Activated T-helper 2 cell treated with anti-CD3 and anti-CD28 coated beads, Interferon-gamma antibody, Interleukin-2, Interleukin-4, amounts not matched to agents 10 μg/mL and 5 μg/mL and 100 μg/mL, durations not matched to agents 14 hours and 24 hours and 36 hours (primary cell): ENCODE measurements around the gene MARCHF9. TPM values are rescaled to one million over a fixed set of nuclear protein-coding genes. Genes with fewer than 3 reads are reported as not detected.
A peak's percentile ranks its signal among the peaks of the same experiment; 100 is the strongest.
"Not testable (repeated sequence)": the region's sequence is repeated elsewhere in the genome, so short reads cannot be mapped to it uniquely, and the experiment has no call there.

Source experiments
- DNase-seq: peaks from one replicate; pipeline ENCODE4 v3.0.0; 2021; ENCODE audit warnings: low spot score
- H3K27ac Mint-ChIP-seq: one replicate; pipeline ENCODE4 v1.8.0; 2021; ENCODE audit warnings: mixed read lengths
- H3K27me3 Mint-ChIP-seq: one replicate; pipeline ENCODE4 v1.8.0; 2021; ENCODE audit warnings: low read depth, mixed read lengths
- H3K36me3 Mint-ChIP-seq: one replicate; pipeline ENCODE4 v1.8.0; 2021; ENCODE audit warnings: low read depth, mixed read lengths
- H3K4me1 Mint-ChIP-seq: one replicate; pipeline ENCODE4 v1.8.0; 2021; ENCODE audit warnings: low read depth, mixed read lengths
- H3K4me3 Mint-ChIP-seq: one replicate; pipeline ENCODE4 v1.8.0; 2021; ENCODE audit warnings: low read depth, mild to moderate bottlenecking, moderate library complexity, mixed read lengths
- H3K9me3 Mint-ChIP-seq: one replicate; pipeline ENCODE4 v1.8.0; 2021; ENCODE audit warnings: mixed read lengths
- intact Hi-C: fragments of 100-400 bp; cut with micrococcal nuclease; formaldehyde crosslinking; loops from one replicate; pipeline ENCODE4 v1.15.1; 2023
- total RNA-seq: library from RNA; stranded (reverse); gene quantifications from 2 replicates; pipeline ENCODE4 v1.2.3, GENCODE V29; 2022

The MARCHF9 gene, protein sequence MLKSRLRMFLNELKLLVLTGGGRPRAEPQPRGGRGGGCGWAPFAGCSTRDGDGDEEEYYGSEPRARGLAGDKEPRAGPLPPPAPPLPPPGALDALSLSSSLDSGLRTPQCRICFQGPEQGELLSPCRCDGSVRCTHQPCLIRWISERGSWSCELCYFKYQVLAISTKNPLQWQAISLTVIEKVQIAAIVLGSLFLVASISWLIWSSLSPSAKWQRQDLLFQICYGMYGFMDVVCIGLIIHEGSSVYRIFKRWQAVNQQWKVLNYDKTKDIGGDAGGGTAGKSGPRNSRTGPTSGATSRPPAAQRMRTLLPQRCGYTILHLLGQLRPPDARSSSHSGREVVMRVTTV
- 24.7 and 26.2 TPM in 2 replicates for total RNA-seq

DNA sequence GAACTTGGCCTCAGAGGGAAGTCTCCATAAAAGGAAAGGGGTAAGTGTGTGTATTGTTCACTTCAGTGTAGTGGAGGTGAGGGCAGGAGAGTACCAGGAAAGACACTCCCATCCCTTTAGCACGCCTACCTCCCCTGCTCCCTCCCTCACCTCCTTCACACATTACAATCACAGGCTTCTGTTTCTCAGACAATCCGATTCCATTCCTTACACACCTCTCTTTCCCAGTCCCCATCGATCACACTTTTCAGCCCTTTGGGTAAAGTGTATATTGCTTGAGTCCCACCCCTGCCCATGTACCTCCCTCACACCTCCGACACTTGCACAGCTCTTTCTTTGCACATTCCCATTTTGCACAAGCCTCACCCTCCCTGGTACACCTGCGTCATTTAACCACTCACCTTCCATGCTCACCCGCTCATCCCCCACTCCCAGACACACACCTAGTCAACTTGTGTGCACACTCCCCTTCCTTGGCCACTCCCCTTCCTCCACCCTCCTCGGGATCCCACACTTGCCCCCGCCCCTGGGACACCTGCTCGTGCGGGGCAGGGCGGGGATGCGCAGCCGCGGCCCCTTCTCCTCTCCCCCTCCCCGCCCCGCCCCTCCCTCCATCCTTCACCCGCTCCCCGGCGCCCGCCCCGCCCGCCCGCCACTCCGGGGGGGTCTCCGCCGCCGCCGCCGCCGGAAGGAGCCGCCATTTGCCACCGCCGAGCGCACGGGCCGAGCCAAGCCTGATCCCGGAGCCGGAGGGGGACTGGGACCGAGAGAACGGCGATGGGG, at the start of gene MARCHF9:
MARCHF9 (plus strand) TSS at position 693 of the 783 bp plus-strand sequence. CDS start 426 bp downstream, outside the sequence.
- H3K27ac Mint-ChIP-seq = peak within 1 kb of the TSS; percentile 41

GRCh38 chr12:57707250-57707649, 47.7 kb upstream of the MARCHF9 start:
- Mint-ChIP-seq H3K4me1 (peaks cover 3% of the 10 kb centered on the region), H3K36me3 (peaks cover 73% of the 10 kb centered on the region), H3K27ac (no peak overlapping the region), H3K27me3 (no peaks in the 10 kb centered on the region), H3K9me3 (peaks cover 4% of the 10 kb centered on the region), H3K4me3 (no peak overlapping the region)
- no peak for DNase-seq
- intact Hi-C loops = no loop called here

More for the DNA sequence above, at the start of gene MARCHF9:
- peak; percentile 81 for DNase-seq
- no peaks in the 10 kb centered on the region for H3K9me3 Mint-ChIP-seq
- peaks cover 41% of the 10 kb centered on the region for H3K36me3 Mint-ChIP-seq
- peaks cover 2% of the 10 kb centered on the region for H3K27me3 Mint-ChIP-seq
- H3K4me3 Mint-ChIP-seq = peak within 1 kb of the TSS; percentile 87
- intact Hi-C loops = loop anchor here (5.0 kb wide), 1 partner anchor 153 kb away; no protein-coding TSS in a partner anchor
- H3K4me1 Mint-ChIP-seq = peaks cover 55% of the 10 kb centered on the region

DNA sequence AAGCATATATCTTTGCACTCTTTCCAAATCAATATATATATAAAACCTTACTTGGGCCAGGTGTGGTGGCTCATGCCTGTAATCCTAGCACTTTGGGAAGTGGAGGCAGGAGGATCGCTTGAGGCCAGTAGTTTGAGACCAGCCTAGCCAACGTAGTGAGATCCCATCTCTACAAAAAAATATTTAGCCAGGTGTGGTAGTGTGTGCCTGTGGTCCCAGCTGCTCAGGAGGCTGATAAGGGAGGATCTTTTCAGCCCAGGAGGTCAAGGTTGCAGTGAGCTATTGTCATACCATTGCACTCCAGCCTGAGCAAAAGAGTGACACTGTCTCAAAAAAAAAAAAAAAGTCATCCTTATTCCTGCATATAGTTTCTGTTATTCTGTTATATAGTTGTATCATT, 46.6 kb upstream of the MARCHF9 start:
- intact Hi-C loops = no loop called here
- no peak overlapping the region for H3K4me3 Mint-ChIP-seq
- no peak for DNase-seq
- H3K4me1 Mint-ChIP-seq = peaks cover 3% of the 10 kb centered on the region
- H3K36me3 Mint-ChIP-seq = peaks cover 71% of the 10 kb centered on the region
- H3K27me3 Mint-ChIP-seq = no peaks in the 10 kb centered on the region
- H3K27ac Mint-ChIP-seq = no peak overlapping the region
- peaks cover 4% of the 10 kb centered on the region for H3K9me3 Mint-ChIP-seq

DNA sequence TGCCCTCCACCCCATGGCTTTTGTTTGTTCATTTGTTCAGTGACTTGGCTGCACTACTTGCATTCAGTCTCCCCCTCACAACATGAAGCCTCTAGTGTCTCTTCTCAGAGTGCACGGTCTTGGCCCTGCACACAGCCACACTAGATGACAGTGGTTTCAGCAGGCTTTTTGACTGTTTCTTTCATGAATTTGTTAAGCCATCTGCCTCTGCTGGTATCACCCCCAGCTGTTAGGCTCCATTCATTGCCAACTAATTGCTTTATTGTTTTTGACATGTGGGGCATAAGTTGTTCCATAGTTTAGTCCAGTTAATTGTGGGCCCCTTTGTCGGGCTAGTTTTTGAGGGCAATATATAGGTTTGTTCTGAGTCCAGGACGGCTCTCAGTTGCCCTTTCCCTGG, 42.2 kb upstream of the MARCHF9 start:
- peaks cover 58% of the 10 kb centered on the region for H3K36me3 Mint-ChIP-seq
- no peaks in the 10 kb centered on the region for H3K9me3 Mint-ChIP-seq
- no peaks in the 10 kb centered on the region for H3K27me3 Mint-ChIP-seq
- H3K4me3 Mint-ChIP-seq = no peak overlapping the region
- H3K27ac Mint-ChIP-seq = no peak overlapping the region
- DNase-seq = no peak
- peaks cover 3% of the 10 kb centered on the region for H3K4me1 Mint-ChIP-seq
- intact Hi-C loops = no loop called here

DNA sequence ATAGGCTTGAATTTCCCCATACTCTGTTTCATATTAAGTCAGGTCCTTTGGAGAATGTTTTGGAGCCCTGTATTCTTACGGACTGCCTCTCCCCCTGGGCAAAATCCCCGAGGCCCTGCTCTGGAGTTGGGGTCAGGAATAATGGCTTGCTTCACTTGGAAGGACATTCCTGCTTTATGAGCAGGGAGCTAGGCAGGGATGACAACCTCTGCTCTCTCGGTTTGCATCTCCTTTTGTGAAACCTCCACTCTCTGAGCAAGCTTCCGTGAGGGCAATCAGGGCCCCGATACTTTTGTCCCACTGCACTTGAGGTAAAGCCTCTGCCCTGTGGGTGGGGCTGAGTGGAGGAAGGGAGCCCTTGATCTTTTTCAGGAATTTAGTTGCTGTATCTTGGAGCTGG, 41.7 kb upstream of the MARCHF9 start:
- H3K4me1 Mint-ChIP-seq = peaks cover 3% of the 10 kb centered on the region
- no peaks in the 10 kb centered on the region for H3K9me3 Mint-ChIP-seq
- no peak for DNase-seq
- H3K27ac Mint-ChIP-seq = no peak overlapping the region
- H3K27me3 Mint-ChIP-seq = no peaks in the 10 kb centered on the region
- no peak overlapping the region for H3K4me3 Mint-ChIP-seq
- peaks cover 60% of the 10 kb centered on the region for H3K36me3 Mint-ChIP-seq
- intact Hi-C loops = no loop called here

DNA sequence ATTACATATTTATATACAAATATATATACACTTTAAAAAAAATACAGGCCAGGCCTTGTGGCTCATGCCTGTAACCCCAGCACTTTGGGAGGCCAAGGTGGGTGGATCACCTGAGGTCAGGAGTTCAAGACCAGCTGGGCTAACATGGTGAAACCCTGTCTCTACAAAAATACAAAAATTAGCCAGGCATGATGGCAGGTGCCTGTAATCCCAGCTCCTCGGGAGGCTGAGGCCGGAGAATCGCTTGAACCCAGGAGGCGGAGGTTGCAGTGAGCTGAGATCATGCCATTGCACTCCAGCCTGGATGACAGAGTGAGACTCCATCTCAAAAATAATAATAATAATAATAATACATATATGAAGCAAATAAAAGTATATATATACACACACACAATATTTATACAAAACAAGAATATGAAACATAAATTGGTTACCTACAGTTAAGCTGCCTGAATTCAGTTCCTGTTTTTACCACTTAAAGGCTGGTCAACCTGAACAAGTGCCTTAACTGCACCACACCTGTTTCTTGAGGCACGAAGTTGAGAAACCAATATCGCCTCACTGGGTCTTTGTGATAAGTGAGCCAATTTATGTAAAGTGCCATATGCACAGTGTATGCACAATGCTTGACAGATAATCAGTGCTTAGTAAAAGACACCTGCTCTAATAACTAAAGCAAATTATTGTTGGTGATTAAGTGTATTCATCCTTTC, 39.7 kb upstream of the MARCHF9 start:
- DNase-seq, H3K4me3 Mint-ChIP-seq, H3K4me1 Mint-ChIP-seq, H3K27me3 Mint-ChIP-seq, H3K27ac Mint-ChIP-seq, intact Hi-C loops, H3K9me3 Mint-ChIP-seq: not testable (repeated sequence)
- H3K36me3 Mint-ChIP-seq = peaks cover 65% of the 10 kb centered on the region

DNA sequence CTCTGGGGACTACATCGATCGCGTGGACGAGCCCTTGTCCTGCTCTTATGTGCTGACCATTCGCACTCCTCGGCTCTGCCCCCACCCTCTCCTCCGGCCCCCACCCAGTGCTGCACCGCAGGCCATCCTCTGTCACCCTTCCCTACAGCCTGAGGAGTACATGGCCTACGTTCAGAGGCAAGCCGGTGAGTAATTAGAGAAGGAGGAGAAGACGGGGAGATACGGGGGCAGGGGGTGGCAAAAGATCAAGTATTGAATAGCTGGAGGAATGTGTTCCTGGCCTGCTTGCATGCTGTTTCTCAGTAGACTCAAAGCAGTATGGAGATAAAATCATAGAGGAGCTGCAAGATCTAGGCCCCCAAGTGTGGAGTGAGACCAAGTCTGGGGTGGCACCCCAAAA, 39.1 kb upstream of the MARCHF9 start:
- H3K9me3 Mint-ChIP-seq = no peaks in the 10 kb centered on the region
- DNase-seq = no peak
- H3K4me1 Mint-ChIP-seq = no peaks in the 10 kb centered on the region
- no peak overlapping the region for H3K4me3 Mint-ChIP-seq
- no peaks in the 10 kb centered on the region for H3K27me3 Mint-ChIP-seq
- no peak overlapping the region for H3K27ac Mint-ChIP-seq
- peaks cover 65% of the 10 kb centered on the region for H3K36me3 Mint-ChIP-seq
- intact Hi-C loops = no loop called here

DNA sequence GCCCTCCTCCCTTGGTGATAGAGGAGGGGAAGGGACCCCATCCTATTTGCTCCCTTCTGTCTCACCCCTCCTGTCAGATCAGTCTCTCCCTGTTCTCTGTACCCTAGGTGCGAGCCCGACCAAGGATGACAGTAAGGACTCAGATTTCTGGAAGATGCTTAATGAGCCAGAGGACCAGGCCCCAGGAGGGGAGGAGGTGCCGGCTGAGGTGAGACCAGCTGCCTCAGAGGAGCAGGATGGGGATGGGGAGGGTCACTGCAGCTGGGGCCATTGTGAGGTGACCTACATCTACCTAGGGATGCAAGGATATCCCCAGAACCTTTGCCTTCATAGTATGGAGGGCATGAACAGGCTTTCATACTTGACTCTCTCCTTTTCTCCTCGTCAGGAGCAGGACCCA, 38.6 kb upstream of the MARCHF9 start:
- Mint-ChIP-seq H3K27ac (no peak overlapping the region), H3K9me3 (no peaks in the 10 kb centered on the region), H3K36me3 (peaks cover 65% of the 10 kb centered on the region), H3K27me3 (no peaks in the 10 kb centered on the region), H3K4me1 (no peaks in the 10 kb centered on the region), H3K4me3 (no peak overlapping the region)
- intact Hi-C loops = no loop called here
- DNase-seq = no peak

GRCh38 chr12:57717131-57717530, 37.8 kb upstream of the MARCHF9 start:
- peaks cover 61% of the 10 kb centered on the region for H3K36me3 Mint-ChIP-seq
- H3K9me3 Mint-ChIP-seq = no peaks in the 10 kb centered on the region
- H3K27me3 Mint-ChIP-seq = no peaks in the 10 kb centered on the region
- no peak overlapping the region for H3K4me3 Mint-ChIP-seq
- no peak for DNase-seq
- H3K4me1 Mint-ChIP-seq = no peaks in the 10 kb centered on the region
- intact Hi-C loops = no loop called here
- no peak overlapping the region for H3K27ac Mint-ChIP-seq

DNA sequence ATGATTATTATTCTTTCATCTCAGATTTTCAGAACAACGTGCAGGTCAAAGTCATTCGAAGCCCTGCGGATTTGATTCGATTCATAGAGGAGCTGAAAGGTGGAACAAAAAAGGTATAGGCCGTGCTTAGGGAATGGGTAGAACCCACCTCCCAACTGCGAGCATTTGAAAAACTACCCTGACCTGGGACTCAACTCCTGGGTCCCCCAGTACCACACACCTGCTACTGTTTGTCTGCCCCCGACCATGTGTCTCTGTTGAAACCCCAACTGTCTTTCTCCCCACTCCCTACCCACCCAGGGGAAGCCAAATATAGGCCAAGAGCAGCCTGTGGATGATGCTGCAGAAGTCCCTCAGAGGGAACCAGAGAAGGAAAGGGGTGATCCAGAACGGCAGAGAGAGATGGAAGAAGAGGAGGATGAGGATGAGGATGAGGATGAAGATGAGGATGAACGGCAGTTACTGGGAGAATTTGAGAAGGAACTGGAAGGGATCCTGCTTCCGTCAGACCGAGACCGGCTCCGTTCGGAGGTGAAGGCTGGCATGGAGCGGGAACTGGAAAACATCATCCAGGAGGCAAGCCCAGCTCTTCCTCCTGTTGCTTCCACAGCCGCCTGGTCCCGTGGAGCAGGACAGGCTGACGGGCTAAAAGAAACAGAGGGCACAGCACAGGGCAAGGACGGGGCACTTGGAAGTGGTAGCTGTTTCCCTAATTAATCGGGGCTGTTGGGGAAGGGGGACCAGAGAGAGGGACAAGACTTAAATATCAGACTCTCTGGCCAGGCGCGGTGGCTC, 36.9 kb upstream of the MARCHF9 start:
- no peaks in the 10 kb centered on the region for H3K27me3 Mint-ChIP-seq
- peaks cover 54% of the 10 kb centered on the region for H3K36me3 Mint-ChIP-seq
- H3K27ac Mint-ChIP-seq = no peak overlapping the region
- no peak for DNase-seq
- intact Hi-C loops = no loop called here
- H3K4me3 Mint-ChIP-seq = no peak overlapping the region
- H3K4me1 Mint-ChIP-seq = no peaks in the 10 kb centered on the region
- no peaks in the 10 kb centered on the region for H3K9me3 Mint-ChIP-seq

DNA sequence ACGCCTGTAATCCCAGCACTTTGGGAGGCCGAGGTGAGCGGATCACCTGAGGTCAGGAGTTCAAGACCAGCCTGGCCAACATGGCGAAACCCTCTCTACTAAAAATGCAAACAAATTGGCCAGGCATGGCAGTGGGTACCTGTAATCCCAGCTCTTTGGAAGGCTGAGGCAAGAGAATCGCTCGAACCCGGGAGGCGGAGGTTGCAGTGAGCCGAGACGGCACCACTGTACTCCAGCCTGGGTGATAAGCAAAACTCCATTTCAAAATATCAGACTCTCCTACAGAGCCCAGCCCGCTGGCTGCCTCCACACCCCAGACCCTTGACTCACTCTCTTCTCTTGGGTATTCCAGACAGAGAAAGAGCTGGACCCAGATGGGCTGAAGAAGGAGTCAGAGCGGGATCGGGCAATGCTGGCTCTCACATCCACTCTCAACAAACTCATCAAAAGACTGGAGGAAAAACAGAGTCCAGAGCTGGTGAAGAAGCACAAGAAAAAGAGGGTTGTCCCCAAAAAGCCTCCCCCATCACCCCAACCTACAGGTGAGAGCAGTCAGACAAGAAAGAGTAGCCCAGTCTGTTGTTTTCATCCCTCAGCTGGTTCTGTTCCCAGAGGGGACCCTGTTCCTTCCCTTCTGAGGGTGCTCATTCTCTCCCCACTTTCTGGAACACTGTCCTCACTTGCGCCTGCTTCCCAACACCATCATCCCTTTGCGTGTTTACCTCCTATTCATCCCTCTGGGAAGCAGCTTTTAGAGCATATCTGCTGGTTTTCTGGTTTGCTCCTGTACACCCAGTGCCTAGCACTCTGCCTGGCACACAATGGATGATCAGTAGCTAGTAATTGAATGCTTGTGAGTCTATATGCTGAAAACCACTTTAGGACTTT, 36.0 kb upstream of the MARCHF9 start:
- no peak for DNase-seq
- Mint-ChIP-seq H3K4me1 (no peaks in the 10 kb centered on the region), H3K27ac (no peak overlapping the region), H3K4me3 (no peak overlapping the region), H3K9me3 (no peaks in the 10 kb centered on the region), H3K27me3 (no peaks in the 10 kb centered on the region), H3K36me3 (peaks cover 50% of the 10 kb centered on the region)
- intact Hi-C loops = no loop called here
